ENCODE results near the gene AAR2.

GRCh38 chr20:36269507-36269906, 33.2 kb downstream of the AAR2 start:
- TF ChIP-seq CTCF (IDR thresholded peaks at IDR 0.05) (no peak), NFATC4 (CRISPR knock-in tag; IDR thresholded peaks at IDR 0.05) (no peak), ZNF232 (CRISPR knock-in tag; IDR thresholded peaks at IDR 0.05) (no peak), ZNF121 (CRISPR knock-in tag; IDR thresholded peaks at IDR 0.05) (no peak), ZNF512 (CRISPR knock-in tag; IDR thresholded peaks at IDR 0.05; ENCODE audit: borderline replicate concordance) (no peak), KAT7 (CRISPR knock-in tag; IDR thresholded peaks at IDR 0.05; ENCODE audit: borderline replicate concordance) (no peak), TEAD4 (CRISPR knock-in tag; IDR thresholded peaks at IDR 0.05) (no peak)
